GM12801 (cell line): Measurements from ENCODE around the gene KCNH3.

ENCODE experiments used
- CTCF ChIP-seq: IDR thresholded peaks from one replicate; pipeline ENCODE4 v1.5.1; 2011; ENCODE audit warnings: control low read depth; ENCODE audit not compliant: insufficient read length; ENCODE audit errors: extremely low read depth

KCNH3 gene

GRCh38 chr12:49501895-49502294 lies 36.9 kb upstream of the KCNH3 start:
- TF ChIP-seq CTCF, result no peak

GRCh38 chr12:49502590-49502989 lies 36.2 kb upstream of the KCNH3 start:
- no peak for TF ChIP-seq CTCF

GRCh38 chr12:49503674-49504180 lies 35.1 kb upstream of the KCNH3 start:
- no peak for TF ChIP-seq CTCF

- no peak for TF ChIP-seq CTCF
Measured at GRCh38 chr12:49505672-49506071, 33.2 kb upstream of the KCNH3 start.

GRCh38 chr12:49507139-49507538 lies 31.7 kb upstream of the KCNH3 start:
- no peak for TF ChIP-seq CTCF

- TF ChIP-seq CTCF, result no peak
Measured at GRCh38 chr12:49511410-49511809, 27.4 kb upstream of the KCNH3 start.

- TF ChIP-seq CTCF, result no peak
Measured at GRCh38 chr12:49512546-49512945, 26.3 kb upstream of the KCNH3 start.

GRCh38 chr12:49515266-49515665 lies 23.6 kb upstream of the KCNH3 start:
- no peak for TF ChIP-seq CTCF
